Upper lobe of left lung (tissue), 4 donors: ENCODE data around the gene TLE4.

Experiments
- EP300 ChIP-seq, 4 donors: sonication (generic); formaldehyde crosslinking; IDR thresholded peaks; one replicate each; pipeline ENCODE4 v1.5.1; 2017; ENCODE audit warnings: antibody characterized with exemption in 4 of 4, control low read depth in 2 of 4
- POLR2A ChIP-seq, 4 donors: fragments of 450-650 bp; IDR thresholded peaks; one replicate each; pipeline ENCODE4 v1.5.1; 2016 to 2017; ENCODE audit warnings: antibody characterized with exemption in 4 of 4, mild to moderate bottlenecking in 2 of 4
- POLR2AphosphoS5 ChIP-seq, 2 donors: sonication (generic); formaldehyde crosslinking; IDR thresholded peaks; one replicate each; pipeline ENCODE4 v1.5.1; 2017; ENCODE audit warnings: antibody characterized with exemption in 2 of 2
- TF ChIP-seq, protein P1 (sequence below), 6 experiments: fragments of 450-650 bp in 4 of 6; fragments of 200-600 bp in 2 of 6; sonication (generic) in 2 of 6; IDR thresholded peaks; one replicate each; pipeline ENCODE4 v1.5.1; 2016 to 2019; ENCODE audit warnings: antibody characterized with exemption in 6 of 6

DNA sequence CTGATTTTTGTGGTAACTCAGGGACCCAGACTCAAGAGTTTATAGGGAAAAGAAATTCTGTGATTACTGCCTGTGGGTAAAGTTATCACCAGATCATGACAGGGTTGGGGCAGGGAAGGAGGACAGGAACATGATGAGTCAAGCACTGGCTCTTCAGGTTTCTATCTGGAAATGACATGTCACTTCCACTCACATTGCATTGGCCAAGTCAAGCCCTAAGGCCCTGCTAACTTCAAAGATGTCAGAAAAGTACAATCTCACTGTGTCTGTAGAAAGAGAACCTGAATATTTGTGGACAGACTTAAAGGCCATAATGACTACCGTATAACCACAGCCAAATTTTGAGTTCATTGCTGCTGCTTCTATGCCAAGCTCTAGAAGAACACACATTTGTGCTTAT is 187.7 kb downstream of the TLE4 start:
- TF ChIP-seq, protein P1, sequence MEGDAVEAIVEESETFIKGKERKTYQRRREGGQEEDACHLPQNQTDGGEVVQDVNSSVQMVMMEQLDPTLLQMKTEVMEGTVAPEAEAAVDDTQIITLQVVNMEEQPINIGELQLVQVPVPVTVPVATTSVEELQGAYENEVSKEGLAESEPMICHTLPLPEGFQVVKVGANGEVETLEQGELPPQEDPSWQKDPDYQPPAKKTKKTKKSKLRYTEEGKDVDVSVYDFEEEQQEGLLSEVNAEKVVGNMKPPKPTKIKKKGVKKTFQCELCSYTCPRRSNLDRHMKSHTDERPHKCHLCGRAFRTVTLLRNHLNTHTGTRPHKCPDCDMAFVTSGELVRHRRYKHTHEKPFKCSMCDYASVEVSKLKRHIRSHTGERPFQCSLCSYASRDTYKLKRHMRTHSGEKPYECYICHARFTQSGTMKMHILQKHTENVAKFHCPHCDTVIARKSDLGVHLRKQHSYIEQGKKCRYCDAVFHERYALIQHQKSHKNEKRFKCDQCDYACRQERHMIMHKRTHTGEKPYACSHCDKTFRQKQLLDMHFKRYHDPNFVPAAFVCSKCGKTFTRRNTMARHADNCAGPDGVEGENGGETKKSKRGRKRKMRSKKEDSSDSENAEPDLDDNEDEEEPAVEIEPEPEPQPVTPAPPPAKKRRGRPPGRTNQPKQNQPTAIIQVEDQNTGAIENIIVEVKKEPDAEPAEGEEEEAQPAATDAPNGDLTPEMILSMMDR (IDR thresholded peaks at IDR 0.05) = no peak
- TF ChIP-seq EP300 (IDR thresholded peaks at IDR 0.05) (no peak), POLR2A (IDR thresholded peaks at IDR 0.05) (no peak), POLR2AphosphoS5 (IDR thresholded peaks at IDR 0.05) (no peak)
